ENCODE results near the gene TTLL1. TPM values are rescaled to one million over a fixed set of nuclear protein-coding genes. Genes with fewer than 3 reads are reported as not detected.

Gene TTLL1
- total and polyA plus RNA-seq, 2 donors (not counting 1 experiment from before 2014, with no cell fraction given), result 15.7 to 15.8 TPM

DNA sequence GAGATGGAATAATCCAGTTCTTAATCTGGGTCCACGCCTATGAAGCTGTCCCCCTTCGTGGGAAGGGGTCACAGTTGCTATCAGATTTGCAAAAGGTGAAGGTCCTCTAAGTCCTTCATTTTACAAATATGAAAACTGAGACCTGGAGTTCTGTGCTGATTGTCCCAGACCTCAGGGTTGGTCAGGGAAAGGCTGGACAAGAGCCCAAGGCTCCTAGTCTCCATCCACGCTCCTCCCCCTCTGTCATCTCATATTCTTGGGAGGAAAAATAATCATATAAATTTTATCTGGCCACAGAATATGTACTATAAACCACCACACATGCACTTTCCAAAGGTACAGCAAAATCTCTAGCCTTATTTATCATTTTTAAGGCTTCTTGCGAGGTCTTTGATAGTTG lies 79.7 kb downstream of the TTLL1 start:
- Histone ChIP-seq H4K20me1 (ENCODE audit: control insufficient read depth, extremely low read depth, insufficient read depth, low read length) (no peaks in the 10 kb centered on the region), H3K9ac (ENCODE audit: insufficient read depth, low read length) (no peak overlapping the region), H3K36me3 (ENCODE audit: control insufficient read depth, insufficient read depth, low read length) (no peaks in the 10 kb centered on the region), H3K9me3 (ENCODE audit: control insufficient read depth, insufficient read depth, low read depth, low read length) (no peaks in the 10 kb centered on the region), H3K79me2 (ENCODE audit: control insufficient read depth, insufficient read depth, low read length) (peaks cover 90% of the 10 kb centered on the region), H3K4me1 (ENCODE audit: control insufficient read depth, extremely low read depth, insufficient read depth, low read length) (peaks cover 9% of the 10 kb centered on the region), H3K27me3 (ENCODE audit: control insufficient read depth, insufficient read depth, low read length) (no peaks in the 10 kb centered on the region), H3K27ac (ENCODE audit: insufficient read depth, low read length) (no peak overlapping the region), H3K4me2 (ENCODE audit: extremely low read depth, insufficient read depth, low read length) (no peak overlapping the region), H3K4me3 (replicated peaks in 1 of 4; ENCODE audit: control extremely low read depth in 1 of 4, insufficient read depth in 1 of 4, low read depth in 3 of 4, low read length in 4 of 4) (no peak overlapping the region), H2AFZ (ENCODE audit: low read length) (no peak overlapping the region)
- DNase-seq (ENCODE audit: low read depth in 2 of 2), result no peak
- TF ChIP-seq EZH2 (IDR thresholded peaks at IDR 0.05; ENCODE audit: low read length, missing control alignments) (no peak), CTCF (conservative IDR thresholded peaks at IDR 0.05 in 1 of 2, IDR thresholded peaks at IDR 0.05 in 1 of 2; ENCODE audit: low read depth in 1 of 2, low read length in 2 of 2) (no peak)

DNA sequence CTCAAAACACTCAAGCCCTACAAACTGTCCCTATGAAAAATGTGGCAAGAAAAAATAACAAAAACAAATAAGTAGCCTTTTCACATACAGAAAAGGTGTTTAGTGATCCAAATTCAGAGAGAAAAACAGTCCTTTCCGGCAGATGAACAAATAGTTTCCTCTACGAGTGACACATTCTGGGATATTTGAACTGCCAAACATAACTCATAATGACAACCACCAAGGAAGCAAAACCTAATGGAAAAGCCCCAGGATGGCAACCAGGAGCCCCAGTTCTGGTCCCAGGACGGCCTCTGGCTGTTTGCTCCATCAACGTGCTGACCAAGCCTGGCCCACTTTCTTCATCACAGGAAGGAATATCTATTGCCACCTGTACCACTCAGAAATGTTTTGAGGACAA lies 80.3 kb downstream of the TTLL1 start:
- TF ChIP-seq CTCF (conservative IDR thresholded peaks at IDR 0.05 in 1 of 2, IDR thresholded peaks at IDR 0.05 in 1 of 2; ENCODE audit: low read depth in 1 of 2, low read length in 2 of 2) (no peak), EZH2 (IDR thresholded peaks at IDR 0.05; ENCODE audit: low read length, missing control alignments) (no peak)
- no peaks in the 10 kb centered on the region for H3K9me3 ChIP-seq (ENCODE audit: control insufficient read depth, insufficient read depth, low read depth, low read length)
- H2AFZ ChIP-seq (ENCODE audit: low read length), result no peak overlapping the region
- H3K4me3 ChIP-seq (replicated peaks in 1 of 4; ENCODE audit: control extremely low read depth in 1 of 4, insufficient read depth in 1 of 4, low read depth in 3 of 4, low read length in 4 of 4), result no peak overlapping the region
- no peak overlapping the region for H3K9ac ChIP-seq (ENCODE audit: insufficient read depth, low read length)
- no peak overlapping the region for H3K27ac ChIP-seq (ENCODE audit: insufficient read depth, low read length)
- no peaks in the 10 kb centered on the region for H4K20me1 ChIP-seq (ENCODE audit: control insufficient read depth, extremely low read depth, insufficient read depth, low read length)
- H3K36me3 ChIP-seq (ENCODE audit: control insufficient read depth, insufficient read depth, low read length), result no peaks in the 10 kb centered on the region
- H3K27me3 ChIP-seq (ENCODE audit: control insufficient read depth, insufficient read depth, low read length), result no peaks in the 10 kb centered on the region
- H3K79me2 ChIP-seq (ENCODE audit: control insufficient read depth, insufficient read depth, low read length), result peaks cover 90% of the 10 kb centered on the region
- no peak for DNase-seq (ENCODE audit: low read depth in 2 of 2)
- H3K4me2 ChIP-seq (ENCODE audit: extremely low read depth, insufficient read depth, low read length), result no peak overlapping the region
- peaks cover 12% of the 10 kb centered on the region for H3K4me1 ChIP-seq (ENCODE audit: control insufficient read depth, extremely low read depth, insufficient read depth, low read length)

DNA sequence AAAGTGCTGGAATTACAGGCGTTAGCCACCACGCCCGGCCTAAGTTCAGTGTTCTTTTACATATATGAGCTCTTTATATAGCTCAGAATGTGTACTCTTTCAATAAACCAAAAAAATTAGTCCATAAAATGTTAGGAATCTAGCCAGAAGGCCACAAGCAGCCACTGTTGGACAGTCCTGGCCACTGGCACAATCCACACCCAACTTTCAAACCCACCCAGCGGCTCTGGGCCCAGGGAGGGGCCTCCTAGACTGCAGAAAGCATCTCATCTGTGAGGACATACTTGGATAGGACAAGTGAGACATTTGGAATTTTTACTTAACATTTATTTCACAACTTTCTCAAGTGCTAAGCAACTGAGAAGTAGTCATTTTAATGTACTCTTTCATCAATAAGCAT lies 80.7 kb downstream of the TTLL1 start:
- Histone ChIP-seq H3K27ac (ENCODE audit: insufficient read depth, low read length) (no peak overlapping the region), H3K4me3 (replicated peaks in 1 of 4; ENCODE audit: control extremely low read depth in 1 of 4, insufficient read depth in 1 of 4, low read depth in 3 of 4, low read length in 4 of 4) (no peak overlapping the region), H3K79me2 (ENCODE audit: control insufficient read depth, insufficient read depth, low read length) (peaks cover 89% of the 10 kb centered on the region), H4K20me1 (ENCODE audit: control insufficient read depth, extremely low read depth, insufficient read depth, low read length) (no peaks in the 10 kb centered on the region), H3K36me3 (ENCODE audit: control insufficient read depth, insufficient read depth, low read length) (no peaks in the 10 kb centered on the region), H3K9ac (ENCODE audit: insufficient read depth, low read length) (no peak overlapping the region), H3K4me1 (ENCODE audit: control insufficient read depth, extremely low read depth, insufficient read depth, low read length) (peaks cover 12% of the 10 kb centered on the region), H3K9me3 (ENCODE audit: control insufficient read depth, insufficient read depth, low read depth, low read length) (no peaks in the 10 kb centered on the region), H2AFZ (ENCODE audit: low read length) (no peak overlapping the region), H3K4me2 (ENCODE audit: extremely low read depth, insufficient read depth, low read length) (no peak overlapping the region), H3K27me3 (ENCODE audit: control insufficient read depth, insufficient read depth, low read length) (no peaks in the 10 kb centered on the region)
- TF ChIP-seq CTCF (conservative IDR thresholded peaks at IDR 0.05 in 1 of 2, IDR thresholded peaks at IDR 0.05 in 1 of 2; ENCODE audit: low read depth in 1 of 2, low read length in 2 of 2) (no peak), EZH2 (IDR thresholded peaks at IDR 0.05; ENCODE audit: low read length, missing control alignments) (no peak)
- no peak for DNase-seq (ENCODE audit: low read depth in 2 of 2)

Measured in fibroblast of lung (primary cell).